Trophoblast cell (in vitro differentiated cells and primary cell): Measurements from ENCODE around the gene ZNF18.

Source experiments
- DNase-seq, 2 donors: peaks; one replicate each; pipeline ENCODE4 v3.0.0-alpha.2; 2016
- H2AFZ ChIP-seq: 2 replicates; pipeline ENCODE4 v1.6.1; 2013; ENCODE audit warnings: low read length, moderate library complexity, mild to moderate bottlenecking; ENCODE audit not compliant: insufficient read depth, poor library complexity
- H2AK5ac ChIP-seq: 2 replicates; pipeline ENCODE4 v1.6.1; 2013; ENCODE audit warnings: mild to moderate bottlenecking, low read length
- H2BK120ac ChIP-seq: 2 replicates; pipeline ENCODE4 v1.6.1; 2013; ENCODE audit warnings: low read length, mild to moderate bottlenecking, moderate library complexity; ENCODE audit not compliant: insufficient read depth, poor library complexity
- H2BK12ac ChIP-seq: 2 replicates; pipeline ENCODE4 v1.6.1; 2013; ENCODE audit warnings: mild to moderate bottlenecking, low read length, moderate library complexity
- H2BK5ac ChIP-seq: 2 replicates; pipeline ENCODE4 v1.6.1; 2013; ENCODE audit warnings: low read length, low read depth, moderate library complexity, mild to moderate bottlenecking; ENCODE audit not compliant: poor library complexity
- H3K14ac ChIP-seq: 2 replicates; pipeline ENCODE4 v1.6.1; 2013; ENCODE audit warnings: mild to moderate bottlenecking, low read length
- H3K18ac ChIP-seq: 2 replicates; pipeline ENCODE4 v1.6.1; 2013; ENCODE audit warnings: mild to moderate bottlenecking, low read length
- H3K23ac ChIP-seq: 2 replicates; pipeline ENCODE4 v1.6.1; 2013; ENCODE audit warnings: low read length
- H3K27ac ChIP-seq: 2 replicates; pipeline ENCODE4 v1.5.1; 2013; ENCODE audit warnings: low read depth, mild to moderate bottlenecking, inconsistent platforms, low read length, moderate library complexity
- H3K27me3 ChIP-seq: 2 replicates; pipeline ENCODE4 v1.6.1; 2013; ENCODE audit warnings: inconsistent platforms, mild to moderate bottlenecking, low read length, moderate library complexity; ENCODE audit not compliant: insufficient read depth
- H3K36me3 ChIP-seq, 2 experiments: 1 replicate in 1 of 2; 2 replicates in 1 of 2; pipeline ENCODE4 v1.6.1; 2013; ENCODE audit warnings: low read length in 2 of 2, mild to moderate bottlenecking in 2 of 2, moderate library complexity in 1 of 2; ENCODE audit not compliant: insufficient read depth in 2 of 2, control insufficient read depth in 1 of 2
- H3K4ac ChIP-seq: 2 replicates; pipeline ENCODE4 v1.6.1; 2013; ENCODE audit warnings: low read depth, mild to moderate bottlenecking, low read length, moderate library complexity
- H3K4me1 ChIP-seq, 2 experiments: 1 replicate in 1 of 2; 2 replicates in 1 of 2; pipeline ENCODE4 v1.6.1; 2013; ENCODE audit warnings: low read length in 2 of 2, mild to moderate bottlenecking in 2 of 2, moderate library complexity in 1 of 2; ENCODE audit not compliant: insufficient read depth in 2 of 2, control insufficient read depth in 1 of 2
- H3K4me2 ChIP-seq: 2 replicates; pipeline ENCODE4 v1.6.1; 2013; ENCODE audit warnings: inconsistent platforms, mild to moderate bottlenecking, low read length, moderate library complexity
- H3K4me3 ChIP-seq: 2 replicates; pipeline ENCODE4 v1.5.1; 2013; ENCODE audit warnings: mild to moderate bottlenecking, low read depth, low read length, inconsistent platforms
- H3K79me1 ChIP-seq: one replicate; pipeline ENCODE4 v1.6.1; 2013; ENCODE audit warnings: low read length
- H3K79me2 ChIP-seq: 2 replicates; pipeline ENCODE4 v1.6.1; 2013; ENCODE audit warnings: low read length, mild to moderate bottlenecking; ENCODE audit not compliant: control insufficient read depth, insufficient read depth, poor library complexity
- H3K9ac ChIP-seq: 2 replicates; pipeline ENCODE4 v1.6.1; 2013; ENCODE audit warnings: mild to moderate bottlenecking, low read length
- H3K9me3 ChIP-seq: 2 replicates; pipeline ENCODE4 v1.6.1; 2013; ENCODE audit warnings: low read depth, mild to moderate bottlenecking, control low read depth, inconsistent platforms, low read length; ENCODE audit not compliant: insufficient read depth
- H4K12ac ChIP-seq: 2 replicates; pipeline ENCODE4 v1.6.1; 2013; ENCODE audit warnings: low read depth, mild to moderate bottlenecking, low read length, moderate library complexity
- H4K8ac ChIP-seq: 2 replicates; pipeline ENCODE4 v1.6.1; 2013; ENCODE audit warnings: low read depth, mild to moderate bottlenecking, low read length, moderate library complexity
- H4K91ac ChIP-seq: one replicate; pipeline ENCODE4 v1.6.1; 2013; ENCODE audit warnings: low read depth, mild to moderate bottlenecking, low read length, moderate library complexity
- WGBS: extraction: QIAGEN DNeasy Blood & Tissue Kit; methylation state at CpG from one replicate; pipeline ENCODE4 v1.1.7; 2013; ENCODE audit warnings: missing lambda C conversion rate; ENCODE audit not compliant: insufficient read length, insufficient coverage; ENCODE audit errors: extremely low coverage; 5-methylcytosine and 5-hydroxymethylcytosine counted together

Gene ZNF18

GRCh38 chr17:12021623-12022140 lies 24.4 kb upstream of the ZNF18 start:
- no CpG with 5 or more reads among the region's 3 CpGs for WGBS

GRCh38 chr17:12020642-12021622 lies 23.7 kb upstream of the ZNF18 start, which contains the start of gene MAP2K4:
TSS of gene MAP2K4 (plus strand) at chr17:12020877. CDS start at chr17:12020887, 10 bp downstream.
- peak within 1 kb of the TSS; percentile 89 for H3K4me3 ChIP-seq
- WGBS = no CpG with 5 or more reads among the region's 123 CpGs

More at GRCh38 chr17:12021623-12022140, 24.4 kb upstream of the ZNF18 start:
- Histone ChIP-seq H2AK5ac (no peak overlapping the region), H4K12ac (no peak overlapping the region), H3K27me3 (no peaks in the 10 kb centered on the region), H4K8ac (no peak overlapping the region), H2BK5ac (no peak overlapping the region), H3K4ac (peak overlapping the region; percentile 50), H3K4me2 (peak overlapping the region; percentile 87), H3K9ac (peak overlapping the region; percentile 81), H3K14ac (no peak overlapping the region), H3K9me3 (no peaks in the 10 kb centered on the region), H3K4me1 (peaks cover 0 to 5% of the 10 kb centered on the region in 2 experiments), H3K18ac (no peak overlapping the region), H2BK120ac (no peak overlapping the region), H2AFZ (no peak overlapping the region), H3K79me1 (peaks cover 4% of the 10 kb centered on the region), H3K79me2 (peaks cover 12% of the 10 kb centered on the region), H3K27ac (peak overlapping the region; percentile 92), H3K23ac (no peak overlapping the region), H3K36me3 (peaks cover 0 to 2% of the 10 kb centered on the region in 2 experiments), H4K91ac (peak overlapping the region; percentile 90), H2BK12ac (no peak overlapping the region), H3K4me3 (peak overlapping the region; percentile 89)
- no peak for DNase-seq

DNA sequence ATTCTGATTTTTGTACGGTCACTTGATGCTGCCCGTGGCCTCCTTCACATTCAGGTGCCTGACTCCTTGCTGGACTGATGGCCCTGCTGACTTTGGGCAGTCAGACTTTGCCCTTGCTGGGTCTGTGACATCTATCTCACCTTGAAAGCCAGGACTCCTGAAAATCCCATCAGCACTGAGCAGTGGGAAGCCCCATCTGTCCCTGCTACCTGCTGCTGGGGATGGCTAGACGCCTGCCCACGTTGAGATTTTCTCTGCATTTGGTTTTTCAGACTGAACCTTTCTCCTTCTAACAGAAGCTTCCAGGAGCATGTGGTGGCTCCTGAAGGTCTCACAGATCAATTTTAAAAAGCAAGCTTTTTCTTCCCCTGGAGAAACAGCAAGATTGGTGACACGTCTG lies 10.2 kb upstream of the ZNF18 start:
- H2AFZ ChIP-seq = no peak overlapping the region
- no peak overlapping the region for H3K18ac ChIP-seq
- no peaks in the 10 kb centered on the region for H3K4me1 ChIP-seq
- WGBS = no CpG with 5 or more reads among the region's 5 CpGs
- no peak overlapping the region for H3K4me2 ChIP-seq
- no peak overlapping the region for H3K14ac ChIP-seq
- H3K4me3 ChIP-seq = no peak overlapping the region
- no peak overlapping the region for H3K4ac ChIP-seq
- H3K9ac ChIP-seq = no peak overlapping the region
- H3K27ac ChIP-seq = no peak overlapping the region
- no peak overlapping the region for H2BK120ac ChIP-seq
- H3K79me1 ChIP-seq = no peaks in the 10 kb centered on the region
- H3K27me3 ChIP-seq = no peaks in the 10 kb centered on the region
- H2BK5ac ChIP-seq = no peak overlapping the region
- no peak for DNase-seq
- H2AK5ac ChIP-seq = no peak overlapping the region
- no peaks in the 10 kb centered on the region for H3K36me3 ChIP-seq
- H2BK12ac ChIP-seq = no peak overlapping the region
- no peaks in the 10 kb centered on the region for H3K9me3 ChIP-seq
- H4K91ac ChIP-seq = no peak overlapping the region
- H4K8ac ChIP-seq = no peak overlapping the region
- no peak overlapping the region for H3K23ac ChIP-seq
- H3K79me2 ChIP-seq = no peaks in the 10 kb centered on the region
- no peak overlapping the region for H4K12ac ChIP-seq

More at GRCh38 chr17:12020642-12021622, 23.7 kb upstream of the ZNF18 start, which contains the start of gene MAP2K4:
- Histone ChIP-seq H2BK120ac (peak within 1 kb of the TSS; percentile 90), H3K79me2 (peaks cover 9% of the 10 kb centered on the region), H3K4ac (peak within 1 kb of the TSS; percentile 89), H3K4me1 (peaks cover 0 to 5% of the 10 kb centered on the region in 2 experiments), H4K8ac (peak within 1 kb of the TSS; percentile 90), H3K36me3 (peaks cover 0 to 2% of the 10 kb centered on the region in 2 experiments), H3K23ac (no peak within 1 kb of the TSS), H4K91ac (peak within 1 kb of the TSS; percentile 90), H2BK12ac (no peak within 1 kb of the TSS), H4K12ac (peak within 1 kb of the TSS; percentile 91), H3K27me3 (no peaks in the 10 kb centered on the region), H3K14ac (peak within 1 kb of the TSS; percentile 97), H3K4me2 (peak within 1 kb of the TSS; percentile 87), H2AFZ (peak within 1 kb of the TSS; percentile 92), H3K9me3 (no peaks in the 10 kb centered on the region), H3K18ac (peak within 1 kb of the TSS; percentile 95), H3K79me1 (peaks cover 4% of the 10 kb centered on the region), H3K27ac (peak within 1 kb of the TSS; percentile 92), H3K9ac (peak within 1 kb of the TSS; percentile 81), H2BK5ac (peak within 1 kb of the TSS; percentile 92), H2AK5ac (no peak within 1 kb of the TSS)
- peak; percentile 92 to 94 for DNase-seq

DNA sequence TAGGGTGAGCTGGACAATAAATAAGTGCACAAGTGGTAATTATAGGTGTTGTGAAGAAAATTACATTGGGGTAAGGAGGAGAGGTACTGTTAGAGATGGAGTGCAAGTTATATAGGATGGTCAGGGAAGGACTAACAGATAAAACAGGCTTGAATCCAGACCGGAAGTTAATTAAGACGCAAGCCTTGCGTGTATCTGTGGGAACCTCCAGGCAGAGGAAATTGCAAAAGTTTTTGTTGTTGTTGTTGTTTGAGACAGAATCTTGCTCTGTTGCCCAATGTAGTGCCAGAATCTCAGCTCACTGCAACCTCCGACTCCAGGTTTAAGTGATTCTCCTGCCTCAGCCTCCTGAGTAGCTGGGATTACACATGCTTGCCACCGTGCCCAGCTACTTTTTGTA lies 2.4 kb upstream of the ZNF18 start:
- Histone ChIP-seq H2AFZ (no peak overlapping the region), H2BK12ac (no peak overlapping the region), H4K91ac (no peak overlapping the region), H3K4me3 (no peak overlapping the region), H3K14ac (no peak overlapping the region), H3K23ac (no peak overlapping the region), H3K9ac (no peak overlapping the region), H2AK5ac (no peak overlapping the region), H3K27ac (no peak overlapping the region), H3K4ac (no peak overlapping the region), H3K27me3 (no peaks in the 10 kb centered on the region), H3K4me1 (peaks cover 0 to 2% of the 10 kb centered on the region in 2 experiments), H3K36me3 (no peaks in the 10 kb centered on the region), H3K79me1 (peaks cover 7% of the 10 kb centered on the region), H3K4me2 (no peak overlapping the region), H2BK120ac (no peak overlapping the region), H4K12ac (no peak overlapping the region), H3K9me3 (no peaks in the 10 kb centered on the region), H3K18ac (no peak overlapping the region), H3K79me2 (peaks cover 5% of the 10 kb centered on the region), H2BK5ac (no peak overlapping the region), H4K8ac (no peak overlapping the region)
- no CpG with 5 or more reads among the region's 5 CpGs for WGBS
- DNase-seq = no peak
